ENCODE results near the gene PCDHB6.
"Not testable (repeated sequence)": the region's sequence is repeated elsewhere in the genome, so short reads cannot be mapped to it uniquely, and the experiment has no call there.

Gene PCDHB6

GRCh38 chr5:141172381-141173204 lies 22.7 kb downstream of the PCDHB6 start, which contains the start of gene PCDHB7:
Gene PCDHB7 (plus strand): TSS chr5:141172644. CDS start chr5:141172836, 192 bp downstream.
- no peak for DNase-seq (ENCODE audit: low read depth in 2 of 2)

GRCh38 chr5:141174291-141175104 lies 24.6 kb downstream of the PCDHB6 start:
- DNase-seq (ENCODE audit: low read depth in 2 of 2): not testable (repeated sequence)

- no peak for DNase-seq (ENCODE audit: low read depth in 2 of 2)
Observed at GRCh38 chr5:141175933-141176332, 26.1 kb downstream of the PCDHB6 start.

- not testable (repeated sequence) for DNase-seq (ENCODE audit: low read depth in 2 of 2)
Observed at GRCh38 chr5:141177577-141178191, 27.8 kb downstream of the PCDHB6 start, which contains the start of gene PCDHB8. Gene PCDHB8 (plus strand): TSS chr5:141177790. CDS start chr5:141178035, 245 bp downstream.

GRCh38 chr5:141179371-141179770 lies 29.5 kb downstream of the PCDHB6 start:
- not testable (repeated sequence) for DNase-seq (ENCODE audit: low read depth in 2 of 2)

GRCh38 chr5:141179876-141180275 lies 30.0 kb downstream of the PCDHB6 start:
- not testable (repeated sequence) for DNase-seq (ENCODE audit: low read depth in 2 of 2)

- DNase-seq (ENCODE audit: low read depth in 2 of 2): no peak
Observed at GRCh38 chr5:141180313-141180712, 30.5 kb downstream of the PCDHB6 start.

GRCh38 chr5:141182248-141182647 lies 32.4 kb downstream of the PCDHB6 start, which contains the start of gene PCDHB16:
Gene PCDHB16 (plus strand): TSS chr5:141182387. CDS start chr5:141182560, 173 bp downstream.
- DNase-seq (ENCODE audit: low read depth in 2 of 2): no peak

- not testable (repeated sequence) for DNase-seq (ENCODE audit: low read depth in 2 of 2)
Observed at GRCh38 chr5:141184117-141184855, 34.4 kb downstream of the PCDHB6 start.

GRCh38 chr5:141186897-141187512 lies 37.1 kb downstream of the PCDHB6 start, which contains the start of gene PCDHB9:
Gene PCDHB9 (plus strand): TSS chr5:141187161. CDS start chr5:141187319, 158 bp downstream.
- no peak for DNase-seq (ENCODE audit: low read depth in 2 of 2)

- DNase-seq (ENCODE audit: low read depth in 2 of 2): not testable (repeated sequence)
Observed at GRCh38 chr5:141188682-141189081, 38.8 kb downstream of the PCDHB6 start.

GRCh38 chr5:141189131-141189530 lies 39.3 kb downstream of the PCDHB6 start:
- not testable (repeated sequence) for DNase-seq (ENCODE audit: low read depth in 2 of 2)

- no peak for DNase-seq (ENCODE audit: low read depth in 2 of 2)
Observed at GRCh38 chr5:141192110-141192725, 42.4 kb downstream of the PCDHB6 start, which contains the start of gene PCDHB10. Gene PCDHB10 (plus strand): TSS chr5:141192353. CDS start chr5:141192553, 200 bp downstream.

GRCh38 chr5:141194332-141194731 lies 44.5 kb downstream of the PCDHB6 start:
- DNase-seq (ENCODE audit: low read depth in 2 of 2): not testable (repeated sequence)

- no peak for DNase-seq (ENCODE audit: low read depth in 2 of 2)
Observed at GRCh38 chr5:141196363-141196762, 46.5 kb downstream of the PCDHB6 start.

GRCh38 chr5:141199359-141200235 lies 49.7 kb downstream of the PCDHB6 start, which contains the start of gene PCDHB11:
Gene PCDHB11 (plus strand): TSS chr5:141199627. CDS start chr5:141199775, 148 bp downstream.
- no peak for DNase-seq (ENCODE audit: low read depth in 2 of 2)

- not testable (repeated sequence) for DNase-seq (ENCODE audit: low read depth in 2 of 2)
Observed at GRCh38 chr5:141201126-141201525, 51.3 kb downstream of the PCDHB6 start.

- not testable (repeated sequence) for DNase-seq (ENCODE audit: low read depth in 2 of 2)
Observed at GRCh38 chr5:141201646-141202045, 51.8 kb downstream of the PCDHB6 start.
